DND-41 (cell line): ENCODE measurements around the gene RPL35.

Experiments
- CTCF ChIP-seq: IDR thresholded peaks from 2 replicates; pipeline ENCODE4 v1.5.1; 2012; ENCODE audit warnings: borderline replicate concordance, low read length, moderate library complexity, mild to moderate bottlenecking; ENCODE audit not compliant: poor library complexity, severe bottlenecking; ENCODE audit errors: extremely low read depth
- EZH2 ChIP-seq: IDR thresholded peaks from 3 replicates; pipeline ENCODE4 v1.6.1; 2012; ENCODE audit warnings: borderline replicate concordance, low read depth, mild to moderate bottlenecking, moderate library complexity, low read length, inconsistent platforms; ENCODE audit not compliant: severe bottlenecking

GRCh38 chr9:124875501-124875900 lies 13.7 kb upstream of the RPL35 start:
- TF ChIP-seq CTCF (no peak), EZH2 (no peak)
